HepG2 (cell line): Measurements from ENCODE around the gene TTYH2.

Source experiments
- BCL3 ChIP-seq: sonication (generic); formaldehyde crosslinking; IDR thresholded peaks from 2 replicates; pipeline ENCODE4 v1.5.1; 2020; ENCODE audit warnings: mild to moderate bottlenecking, missing genetic modification reagents, moderate library complexity
- CTCF ChIP-seq: sonication (generic); formaldehyde crosslinking; IDR thresholded peaks from 2 replicates; pipeline ENCODE4 v1.5.0; 2020; ENCODE audit warnings: mild to moderate bottlenecking, missing genetic modification reagents, moderate library complexity
- ETV6 ChIP-seq: sonication (generic); formaldehyde crosslinking; conservative IDR thresholded peaks from 2 replicates; pipeline ENCODE4 v1.4.0; 2020; ENCODE audit warnings: missing genetic modification reagents
- FOXJ3 ChIP-seq: sonication (generic); formaldehyde crosslinking; IDR thresholded peaks from 2 replicates; pipeline ENCODE4 v1.4.0; 2020; ENCODE audit warnings: missing genetic modification reagents, mild to moderate bottlenecking, borderline replicate concordance
- HDAC2 ChIP-seq: sonication (generic); formaldehyde crosslinking; IDR thresholded peaks from 2 replicates; pipeline ENCODE4 v1.4.0; 2020; ENCODE audit warnings: missing genetic modification reagents
- HDAC6 ChIP-seq: fragments of 200-600 bp; sonication (generic); IDR thresholded peaks from 2 replicates; pipeline ENCODE4 v1.7.0; 2017; ENCODE audit warnings: mild to moderate bottlenecking, antibody characterized with exemption, low read length, low read depth
- HES4 ChIP-seq: sonication (generic); formaldehyde crosslinking; IDR thresholded peaks from 2 replicates; pipeline ENCODE4 v1.9.0; 2021; ENCODE audit warnings: mild to moderate bottlenecking, missing genetic modification reagents, borderline replicate concordance
- NFYB ChIP-seq: sonication (generic); formaldehyde crosslinking; IDR thresholded peaks from 2 replicates; pipeline ENCODE4 v1.4.0; 2020; ENCODE audit warnings: missing genetic modification reagents
- REST ChIP-seq, 2 experiments: IDR thresholded peaks; 2 replicates each; pipeline ENCODE4 v1.6.1; 2011 to 2012; ENCODE audit warnings: low read length in 2 of 2, borderline replicate concordance in 1 of 2, low read depth in 1 of 2, mild to moderate bottlenecking in 1 of 2, moderate library complexity in 1 of 2
- RFX1 ChIP-seq: fragments of 450-650 bp; IDR thresholded peaks from 2 replicates; pipeline ENCODE4 v1.6.1; 2017
- ZHX2 ChIP-seq, 2 experiments: sonication (generic) in 1 of 2; formaldehyde crosslinking in 1 of 2; IDR thresholded peaks; 2 replicates each; pipeline versions ENCODE4 v1.6.1 to v1.9.0; 2014 to 2022; ENCODE audit warnings: antibody characterized with exemption in 1 of 2, borderline replicate concordance in 1 of 2, inconsistent platforms in 1 of 2, low read depth in 1 of 2, missing genetic modification reagents in 1 of 2
- ZNF660 ChIP-seq: sonication (generic); formaldehyde crosslinking; IDR thresholded peaks from 2 replicates; pipeline ENCODE4 v1.5.1; 2020; ENCODE audit warnings: mild to moderate bottlenecking, low read depth, missing genetic modification reagents, borderline replicate concordance

- TF ChIP-seq HDAC6: no peak
- no peak for TF ChIP-seq RFX1
- no peak for TF ChIP-seq REST (IDR thresholded peaks at IDR 0.05; ENCODE audit: borderline replicate concordance in 1 of 2, low read depth in 1 of 2, low read length in 2 of 2)
- TF ChIP-seq HDAC2: no peak
- TF ChIP-seq HES4: no peak
- no peak for TF ChIP-seq NFYB (CRISPR knock-in tag)
- TF ChIP-seq CTCF (CRISPR knock-in tag): no peak
- TF ChIP-seq ZHX2 (IDR thresholded peaks at IDR 0.05; ENCODE audit: low read depth): no peak
- no peak for TF ChIP-seq ZHX2 (CRISPR knock-in tag; IDR thresholded peaks at IDR 0.05; ENCODE audit: borderline replicate concordance)
- no peak for TF ChIP-seq FOXJ3 (CRISPR knock-in tag)
- no peak for TF ChIP-seq ZNF660
- no peak for TF ChIP-seq ETV6 (CRISPR knock-in tag)
- TF ChIP-seq BCL3: no peak
Observed at GRCh38 chr17:74249590-74250270, 36.4 kb downstream of the TTYH2 start.
